GM19099 (cell line): ENCODE measurements around the gene RNPS1.

ENCODE experiments used
- POLR2A ChIP-seq: IDR thresholded peaks from 3 replicates; pipeline ENCODE4 v1.6.1; 2011; ENCODE audit warnings: low read depth; ENCODE audit not compliant: insufficient read length; ENCODE audit errors: extremely low read depth

Gene RNPS1

DNA sequence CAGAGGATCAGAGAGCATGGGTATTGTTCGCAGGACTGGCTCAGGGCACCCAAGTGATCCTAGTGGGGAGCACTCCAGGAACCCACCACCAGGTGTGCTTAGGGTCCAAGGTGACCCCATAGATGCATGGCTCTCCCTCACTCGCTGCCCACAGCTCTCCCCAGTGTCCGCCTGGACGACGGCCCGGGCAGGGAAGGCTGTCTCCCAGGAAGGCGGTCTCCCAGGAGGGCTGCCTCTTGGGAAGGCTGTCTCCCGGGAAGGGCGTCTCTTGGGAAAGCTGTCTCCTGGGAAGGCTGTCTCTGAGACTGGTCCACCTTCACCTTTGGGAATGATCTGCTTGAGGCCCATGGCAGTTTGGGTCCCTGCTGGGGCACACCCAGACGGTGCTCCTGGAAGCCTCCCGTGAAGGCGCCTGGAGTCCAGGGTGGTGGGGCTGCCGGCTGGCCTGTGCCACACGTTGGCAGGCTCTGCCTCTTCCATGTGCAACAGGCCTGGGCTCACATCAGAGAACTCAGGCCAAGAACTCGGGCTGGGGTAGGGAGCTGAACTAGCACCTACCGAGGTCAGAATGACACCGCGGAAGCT lies 21.5 kb downstream of the RNPS1 start:
- TF ChIP-seq POLR2A, result no peak

DNA sequence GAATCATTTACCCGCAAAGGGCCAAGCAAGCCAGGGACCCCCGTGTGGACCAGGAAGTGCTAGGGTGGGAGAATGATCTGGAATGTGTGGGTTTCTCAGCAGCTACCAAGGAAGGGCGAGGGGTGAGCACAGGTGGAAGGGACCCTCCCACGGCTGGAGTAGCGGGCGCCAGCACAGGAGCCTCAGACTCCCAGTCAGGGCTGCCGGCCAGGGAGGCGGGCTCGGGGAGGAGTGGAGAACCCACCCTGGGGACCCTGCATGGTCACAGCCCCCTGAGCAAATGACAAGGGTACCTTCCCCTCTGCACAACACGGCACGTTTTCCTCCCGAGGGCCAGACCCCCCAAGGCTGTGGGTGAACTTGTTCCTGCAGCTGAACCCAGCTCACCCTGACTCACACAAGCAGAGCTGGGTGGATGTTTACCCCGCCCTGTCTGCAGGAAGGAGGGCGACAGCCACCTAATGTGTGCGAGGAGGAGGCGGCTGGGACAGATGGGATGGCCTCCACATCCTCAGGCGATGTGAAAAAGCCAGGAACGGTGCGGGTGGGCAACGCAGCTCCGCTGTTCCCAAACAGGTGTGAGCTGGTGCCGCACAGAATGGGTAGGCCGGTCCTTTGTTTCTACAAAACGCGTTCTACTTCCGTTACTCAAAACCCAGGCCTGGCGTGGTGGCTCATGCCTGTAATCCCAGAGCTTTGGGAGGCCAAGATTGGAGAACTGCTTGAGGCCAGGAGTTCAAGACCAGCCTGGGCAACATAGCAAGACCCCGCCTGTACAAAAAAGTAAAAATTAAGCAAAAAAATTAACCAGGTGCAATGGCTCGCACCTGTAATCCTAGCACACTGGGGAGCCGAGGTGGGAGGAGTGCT lies 22.8 kb downstream of the RNPS1 start:
- TF ChIP-seq POLR2A, result no peak

DNA sequence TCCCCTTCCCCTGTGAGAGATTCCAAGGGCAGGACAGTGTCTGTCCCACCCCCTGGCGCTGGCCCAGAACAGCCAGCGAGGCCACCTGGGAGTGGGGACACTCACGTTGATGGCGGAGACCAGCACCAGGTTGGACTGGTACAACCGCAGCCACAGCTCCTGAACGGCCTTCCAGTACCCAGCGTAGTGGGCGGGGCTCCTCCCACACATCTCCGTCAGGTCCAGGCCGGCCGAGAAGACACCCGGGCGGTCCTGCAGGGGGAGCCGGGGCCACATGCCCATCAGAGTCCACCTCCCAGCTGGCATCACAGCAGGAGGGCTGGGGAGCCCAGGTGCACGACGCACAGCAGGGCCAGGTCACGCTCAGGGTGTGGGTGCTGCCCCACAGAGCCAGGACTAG lies 23.6 kb downstream of the RNPS1 start:
- no peak for TF ChIP-seq POLR2A

DNA sequence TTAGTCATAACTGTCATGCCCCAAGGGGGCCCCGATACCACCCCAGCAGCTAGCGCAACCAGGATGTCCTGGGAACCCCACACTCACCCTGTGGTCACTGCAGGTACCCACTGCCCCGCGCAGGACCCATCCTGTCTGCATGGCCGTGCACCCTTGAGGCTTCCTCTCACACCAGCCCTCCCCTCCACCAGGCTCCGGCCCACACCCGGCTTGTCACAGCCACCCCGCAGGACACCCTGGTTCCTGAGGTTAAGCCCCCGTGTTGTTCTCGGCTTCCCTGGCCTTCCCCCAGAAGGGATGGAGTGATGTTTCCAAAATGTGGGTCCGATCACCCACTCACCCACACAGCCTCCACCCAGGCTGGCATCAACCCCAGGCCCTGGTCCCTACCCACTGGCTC lies 24.1 kb downstream of the RNPS1 start:
- no peak for TF ChIP-seq POLR2A

DNA sequence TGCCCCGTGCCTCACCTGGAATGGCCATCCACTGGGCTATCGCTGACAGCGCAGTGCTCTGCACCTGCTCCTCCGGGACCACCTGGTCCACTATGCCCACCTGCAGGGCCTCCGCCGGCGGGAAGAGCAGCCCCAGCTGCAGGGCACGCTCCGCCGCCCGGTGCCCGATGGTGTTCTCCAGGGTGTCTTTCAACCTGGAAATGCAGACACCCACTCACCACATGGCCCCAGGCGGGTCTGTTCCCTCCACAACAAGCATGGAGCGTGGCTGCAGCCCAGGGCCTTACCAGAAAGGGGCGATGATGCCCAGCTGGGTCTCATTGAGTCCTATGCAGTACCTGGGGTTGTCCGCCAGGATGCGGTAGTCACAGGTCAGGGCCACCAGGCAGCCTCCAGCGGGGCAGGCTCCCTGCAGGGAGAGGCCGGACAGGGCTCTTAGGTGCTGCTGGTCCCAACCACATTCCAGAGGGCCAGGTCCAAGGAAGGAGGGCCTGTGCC lies 24.8 kb downstream of the RNPS1 start:
- TF ChIP-seq POLR2A, result no peak

DNA sequence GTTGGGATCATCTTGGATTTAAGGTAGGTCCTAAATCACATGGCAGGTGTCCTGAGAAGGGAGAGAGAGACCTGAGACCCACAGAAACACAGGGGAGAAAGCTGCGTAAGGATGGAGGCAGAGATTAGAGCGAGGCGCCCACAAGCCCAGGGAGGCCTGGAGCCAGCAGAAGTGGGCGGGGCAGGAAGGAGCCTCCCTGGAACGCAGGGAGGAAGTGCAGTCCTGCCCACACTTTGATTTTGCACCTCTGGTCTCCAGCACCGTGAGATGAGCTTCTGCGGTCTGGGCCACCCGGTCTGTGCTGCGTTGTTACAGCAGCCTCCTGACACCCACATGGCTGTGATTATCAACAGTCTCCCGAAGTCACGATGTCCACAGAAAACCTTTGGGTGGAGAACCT lies 25.3 kb downstream of the RNPS1 start:
- TF ChIP-seq POLR2A, result no peak

DNA sequence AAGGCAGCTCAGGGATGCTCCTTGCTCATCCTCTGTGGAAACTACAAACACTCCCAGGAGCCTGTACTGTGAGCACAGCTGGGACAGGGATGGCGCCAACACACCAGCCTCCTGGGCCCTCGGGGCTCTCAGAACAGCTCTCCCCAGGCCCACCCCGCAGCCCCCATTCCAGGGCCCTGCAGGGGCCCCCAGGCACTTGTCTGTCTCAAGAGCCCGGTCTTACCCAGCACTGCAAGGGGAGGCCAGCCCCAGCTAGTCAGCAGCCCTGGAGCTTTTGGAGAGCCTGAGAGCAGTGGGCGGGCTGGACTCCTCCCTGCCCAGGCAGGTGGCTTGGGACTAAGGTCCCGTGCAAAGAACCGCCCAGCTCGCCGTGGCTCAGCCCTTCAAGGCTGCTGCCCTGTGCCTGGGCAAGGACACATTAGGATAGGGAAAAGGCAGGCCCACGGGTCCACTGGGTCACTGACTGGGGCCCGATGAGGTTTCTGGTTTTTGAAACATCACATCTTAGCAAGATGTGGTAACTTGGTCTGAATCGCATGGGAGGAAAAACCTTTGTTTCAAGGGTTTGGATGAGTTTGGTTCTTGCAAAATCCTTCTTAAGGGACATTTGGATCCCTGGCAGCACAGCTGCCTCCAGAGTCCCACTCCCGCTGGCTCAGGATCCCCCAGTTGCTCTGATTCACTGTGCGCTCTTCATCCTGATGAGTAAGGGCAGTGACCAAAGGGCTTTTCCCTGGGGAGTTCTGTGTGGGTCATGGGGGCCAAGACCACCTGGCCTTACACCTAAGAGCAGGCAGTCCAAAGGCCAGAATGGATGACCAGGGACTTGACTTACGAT lies 28.9 kb downstream of the RNPS1 start:
- TF ChIP-seq POLR2A, result no peak

DNA sequence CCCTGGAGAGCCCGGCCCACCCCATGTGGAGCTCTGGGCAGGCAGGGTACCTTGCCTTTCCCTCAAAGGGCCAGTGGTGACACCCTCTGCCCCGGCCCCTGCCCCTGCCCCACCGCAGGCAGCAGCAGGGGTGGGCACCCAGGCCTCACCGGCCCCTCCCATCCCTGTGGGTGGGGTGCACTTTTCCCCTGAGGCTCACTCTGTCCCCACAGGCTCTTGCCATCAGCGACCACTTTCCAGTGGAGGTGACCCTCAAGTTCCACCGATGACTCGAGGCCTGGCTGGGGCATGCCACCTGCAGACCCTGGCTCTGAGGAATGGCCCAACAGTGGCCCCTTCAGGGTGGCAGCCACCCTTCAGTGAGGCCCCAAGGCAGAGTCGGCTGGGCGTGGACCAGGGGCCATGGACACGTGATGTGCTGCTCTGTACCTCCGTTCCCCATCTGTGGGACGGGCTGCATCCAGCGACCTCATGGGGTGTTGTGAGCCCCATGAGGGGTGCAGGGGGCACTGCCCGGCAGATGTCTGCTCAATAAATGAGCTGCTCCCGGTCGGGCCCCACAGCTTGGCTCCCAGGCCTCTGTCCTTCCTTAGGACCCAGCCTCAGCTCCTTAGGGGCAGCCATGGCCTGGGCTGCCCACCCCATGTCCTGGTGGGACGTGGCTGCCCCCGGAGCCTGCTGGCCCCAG lies 29.6 kb downstream of the RNPS1 start:
- peak; percentile 7 for TF ChIP-seq POLR2A

DNA sequence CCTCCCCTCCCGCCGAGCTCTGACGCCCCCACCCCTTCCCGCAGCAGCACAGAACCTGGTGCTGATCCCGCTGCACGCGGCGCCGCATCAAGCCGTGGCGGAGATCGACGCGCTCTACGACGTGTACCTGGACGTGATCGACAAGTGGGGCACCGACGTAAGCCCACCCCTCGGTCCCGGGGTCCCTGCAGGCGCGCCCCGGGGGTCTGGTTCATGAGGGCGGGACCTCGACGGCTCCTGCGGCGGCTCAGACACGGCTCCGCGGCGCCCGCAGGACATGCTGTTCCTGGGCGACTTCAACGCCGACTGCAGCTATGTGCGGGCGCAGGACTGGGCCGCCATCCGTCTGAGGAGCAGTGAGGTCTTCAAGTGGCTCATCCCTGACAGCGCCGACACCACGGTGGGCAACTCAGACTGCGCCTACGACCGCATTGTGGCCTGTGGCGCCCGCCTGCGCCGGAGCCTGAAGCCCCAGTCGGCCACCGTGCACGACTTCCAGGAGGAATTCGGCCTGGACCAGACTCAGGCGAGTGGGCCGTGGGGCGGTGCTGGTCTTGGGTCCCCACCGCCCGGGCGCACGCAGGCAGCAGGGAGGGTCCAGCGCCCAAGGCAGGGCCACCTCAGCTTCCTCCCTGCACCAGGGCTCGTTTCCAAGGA lies 30.3 kb downstream of the RNPS1 start:
- TF ChIP-seq POLR2A, result no peak

DNA sequence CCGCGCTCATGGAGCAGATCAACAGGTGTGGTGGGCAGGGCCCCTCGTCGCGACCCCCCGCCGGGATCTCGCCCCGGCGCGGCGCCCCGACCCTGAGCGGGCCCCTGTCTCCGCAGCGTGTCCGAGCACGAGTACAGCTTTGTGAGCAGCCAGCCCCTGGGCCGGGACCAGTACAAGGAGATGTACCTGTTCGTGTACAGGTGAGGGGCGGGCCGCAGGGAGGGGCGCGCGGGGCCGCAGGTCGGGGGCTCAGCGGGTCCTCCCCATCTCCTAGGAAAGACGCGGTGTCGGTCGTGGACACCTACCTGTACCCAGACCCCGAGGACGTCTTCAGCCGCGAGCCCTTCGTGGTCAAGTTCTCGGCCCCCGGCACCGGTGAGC lies 30.8 kb downstream of the RNPS1 start:
- TF ChIP-seq POLR2A, result no peak

DNA sequence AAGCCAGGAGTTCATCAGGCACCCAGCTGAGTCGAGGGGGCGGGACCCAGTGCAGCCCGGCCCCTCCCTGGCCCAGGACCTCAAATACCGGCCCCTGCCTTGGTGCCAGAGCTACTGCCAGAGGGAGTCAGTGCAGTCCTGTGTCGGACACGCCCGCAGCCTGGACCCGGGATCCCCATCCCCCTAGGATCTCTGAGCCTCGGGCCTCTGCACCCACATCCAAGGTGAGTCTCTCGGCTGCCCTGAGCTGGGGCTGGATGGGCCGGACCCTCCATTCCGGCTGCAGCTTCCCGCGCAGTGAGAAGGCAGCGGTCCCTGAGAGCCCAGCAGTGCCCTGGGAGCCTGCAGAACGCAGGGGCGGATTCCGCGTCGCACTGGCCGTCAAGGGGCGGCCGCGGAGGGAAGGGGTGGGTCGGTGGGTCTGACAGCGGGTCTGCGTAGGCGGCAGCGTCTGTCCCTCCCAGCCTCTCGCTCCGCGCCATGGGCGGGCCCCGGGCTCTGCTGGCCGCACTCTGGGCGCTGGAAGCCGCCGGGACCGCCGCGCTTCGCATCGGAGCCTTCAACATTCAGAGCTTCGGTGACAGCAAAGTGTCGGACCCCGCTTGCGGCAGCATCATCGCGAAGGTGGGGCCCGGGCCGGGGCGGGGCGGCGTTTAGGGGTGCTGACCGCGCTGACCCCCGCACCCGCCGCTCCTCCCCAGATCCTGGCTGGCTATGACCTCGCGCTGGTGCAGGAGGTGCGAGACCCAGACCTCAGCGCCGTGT lies 31.4 kb downstream of the RNPS1 start, which contains the start of gene DNASE1L2:
TSS of gene DNASE1L2 (plus strand) at position 108 of the 765 bp plus-strand sequence. CDS start at position 481, 373 bp downstream.
- no peak for TF ChIP-seq POLR2A

DNA sequence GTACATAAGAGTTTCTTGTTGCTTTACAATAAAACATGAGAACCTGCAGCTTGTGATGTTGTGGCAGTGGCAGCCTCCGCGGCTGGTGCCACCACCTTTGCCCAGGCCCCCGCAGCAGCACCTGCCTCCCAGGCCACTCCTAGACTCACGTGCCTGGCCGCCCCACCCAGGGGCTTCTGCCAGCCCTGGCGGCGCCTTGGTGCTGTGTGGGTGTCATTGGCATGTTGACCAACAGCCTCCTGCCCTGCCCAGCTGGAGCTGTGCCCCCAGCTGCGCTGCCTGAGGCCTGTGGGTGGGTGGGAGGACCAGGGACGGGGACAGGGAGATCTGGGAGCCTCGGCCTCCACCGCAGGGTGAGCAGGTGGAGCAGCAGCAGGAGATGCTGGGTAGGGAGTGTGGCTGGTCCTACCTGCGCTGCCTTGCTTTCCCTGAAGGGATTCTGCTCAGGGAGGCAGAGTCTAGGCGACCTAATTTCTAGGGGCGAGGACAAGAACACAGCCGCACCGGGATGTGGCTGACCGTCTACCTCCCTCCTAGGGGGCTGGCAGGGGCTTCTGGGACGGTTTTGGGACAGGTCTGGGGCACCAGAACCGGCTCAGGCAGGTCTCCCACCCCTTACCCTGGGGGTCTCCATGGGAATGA lies 32.1 kb downstream of the RNPS1 start:
- no peak for TF ChIP-seq POLR2A

DNA sequence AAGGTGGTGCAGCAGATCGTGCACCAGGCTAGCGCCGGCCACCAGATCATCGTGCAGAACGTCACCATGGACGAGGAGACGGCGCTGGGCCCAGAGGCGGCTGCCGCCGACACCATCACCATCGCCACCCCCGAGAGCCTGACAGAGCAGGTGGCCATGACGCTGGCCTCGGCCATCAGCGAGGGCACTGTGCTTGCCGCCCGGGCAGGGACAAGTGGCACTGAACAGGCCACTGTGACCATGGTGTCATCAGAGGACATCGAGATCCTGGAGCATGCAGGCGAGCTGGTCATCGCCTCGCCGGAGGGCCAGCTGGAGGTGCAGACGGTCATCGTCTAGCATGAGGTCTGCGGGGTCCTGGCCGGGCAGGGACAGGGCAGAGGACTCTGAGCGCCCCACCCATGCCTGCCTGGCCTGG lies 32.7 kb downstream of the RNPS1 start:
- TF ChIP-seq POLR2A, result no peak
